HCEC 1CT (cell line): ENCODE measurements around the gene NPBWR2.
A peak's percentile ranks its signal among the peaks of the same experiment; 100 is the strongest.
"Not testable (repeated sequence)": the region's sequence is repeated elsewhere in the genome, so short reads cannot be mapped to it uniquely, and the experiment has no call there.

Experiments used
- DNase-seq: peaks from one replicate; pipeline ENCODE4 v3.0.0-alpha.2; 2017

The NPBWR2 gene

DNA sequence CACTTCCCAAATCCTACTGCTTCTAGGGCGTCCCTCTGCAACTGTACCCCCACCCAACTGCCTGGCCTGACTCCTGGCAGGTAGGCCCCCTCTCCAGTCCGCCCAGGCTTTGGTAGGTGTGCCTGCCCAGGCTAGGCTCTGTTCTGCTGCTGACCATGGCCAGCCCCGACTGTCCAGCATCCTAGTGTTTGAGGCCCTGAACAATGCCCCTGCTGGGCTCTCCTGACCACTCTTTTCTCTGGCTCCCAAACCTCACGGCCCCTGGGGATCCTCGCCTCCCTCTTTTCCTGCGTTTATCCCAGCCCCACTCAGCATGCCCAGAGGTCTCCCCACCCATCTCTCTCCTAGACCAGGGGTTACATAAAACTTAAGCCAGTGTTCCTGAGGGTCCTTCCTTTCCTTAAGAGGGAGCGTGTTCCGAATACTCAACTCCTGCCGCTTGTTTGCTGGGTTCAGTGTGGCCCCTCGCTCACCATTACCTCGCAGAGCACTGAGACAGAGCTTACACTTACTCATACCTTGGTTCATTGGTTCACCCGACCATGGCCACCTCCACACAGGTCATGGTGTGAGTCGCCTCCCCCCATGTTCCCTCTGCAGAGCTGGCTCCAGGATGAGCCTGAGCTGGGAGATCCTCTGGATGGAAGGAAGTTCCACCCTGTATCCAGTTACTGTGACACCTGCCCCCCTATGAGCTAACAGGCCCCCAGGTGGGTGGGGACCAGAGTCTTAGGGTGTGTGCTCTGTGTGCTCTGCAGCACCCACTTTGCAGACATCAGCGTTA is 35.8 kb upstream of the NPBWR2 start:
- no peak for DNase-seq

DNA sequence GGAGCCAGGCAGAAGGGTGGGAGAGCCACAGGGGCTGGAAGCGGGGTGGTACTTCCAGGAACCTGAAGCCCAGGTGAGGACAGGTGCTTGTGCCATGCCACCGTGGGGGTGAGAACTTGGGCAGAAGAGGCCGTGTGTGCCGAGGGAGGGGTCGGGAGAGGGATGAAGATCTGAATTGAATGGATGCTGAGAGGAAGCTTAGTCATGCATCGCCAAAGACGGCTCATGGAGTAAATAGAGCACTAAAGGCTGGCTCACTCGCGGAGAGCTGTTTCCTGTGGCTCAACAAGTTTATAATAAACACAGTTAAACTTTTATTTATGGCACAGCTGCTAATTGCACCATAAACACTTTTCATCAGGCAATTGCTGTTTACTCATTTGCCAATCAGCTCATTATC is 35.2 kb upstream of the NPBWR2 start:
- DNase-seq: no peak

- no peak for DNase-seq
Measured at GRCh38 chr20:64140956-64141355, 33.6 kb upstream of the NPBWR2 start.

GRCh38 chr20:64140061-64140931 is 32.9 kb upstream of the NPBWR2 start:
- no peak for DNase-seq

DNA sequence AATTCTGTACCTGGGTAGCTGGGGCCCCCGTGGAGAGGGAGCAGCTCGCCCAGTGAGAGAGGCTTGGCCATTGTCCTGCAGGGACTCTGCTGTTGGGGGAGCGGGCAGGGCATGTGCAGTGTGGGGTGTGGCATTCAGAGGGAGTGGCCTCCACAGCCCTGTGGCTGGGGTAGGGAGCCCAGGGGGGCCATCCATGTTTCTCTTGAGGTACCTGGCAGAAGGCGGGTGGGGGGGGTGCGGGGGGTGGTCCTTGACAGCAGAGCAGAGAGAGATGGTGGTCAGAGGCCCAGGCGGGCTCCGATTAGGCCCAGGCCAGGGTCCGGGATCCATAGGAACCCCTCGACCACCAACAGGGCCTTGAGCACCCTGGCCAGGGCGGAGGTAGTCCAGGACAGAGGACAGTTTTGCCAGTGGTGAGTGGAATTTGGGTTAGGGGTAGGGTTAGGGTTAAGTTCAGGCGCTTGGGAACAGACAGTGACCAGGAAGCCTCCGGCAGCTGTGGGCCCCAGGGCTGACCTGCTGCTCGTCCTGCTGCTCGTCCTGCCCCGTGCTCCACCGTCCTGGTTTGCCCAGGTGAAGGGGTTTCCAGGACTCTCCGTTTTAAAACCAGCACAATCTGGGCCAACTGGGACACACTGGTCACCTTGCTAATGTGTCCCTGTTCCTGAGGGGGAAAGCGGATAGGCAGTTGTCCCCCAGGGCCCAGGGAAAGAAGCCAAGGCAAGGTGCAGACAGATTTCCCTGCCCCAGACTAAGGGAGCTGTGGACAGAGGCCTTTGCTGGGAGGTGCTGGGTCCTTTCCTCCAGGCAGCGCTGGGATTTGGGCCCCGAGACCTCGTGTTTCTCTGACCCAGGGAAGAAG is 32.1 kb upstream of the NPBWR2 start:
- no peak for DNase-seq

- no peak for DNase-seq
Measured at GRCh38 chr20:64138276-64138815, 31.0 kb upstream of the NPBWR2 start.

DNA sequence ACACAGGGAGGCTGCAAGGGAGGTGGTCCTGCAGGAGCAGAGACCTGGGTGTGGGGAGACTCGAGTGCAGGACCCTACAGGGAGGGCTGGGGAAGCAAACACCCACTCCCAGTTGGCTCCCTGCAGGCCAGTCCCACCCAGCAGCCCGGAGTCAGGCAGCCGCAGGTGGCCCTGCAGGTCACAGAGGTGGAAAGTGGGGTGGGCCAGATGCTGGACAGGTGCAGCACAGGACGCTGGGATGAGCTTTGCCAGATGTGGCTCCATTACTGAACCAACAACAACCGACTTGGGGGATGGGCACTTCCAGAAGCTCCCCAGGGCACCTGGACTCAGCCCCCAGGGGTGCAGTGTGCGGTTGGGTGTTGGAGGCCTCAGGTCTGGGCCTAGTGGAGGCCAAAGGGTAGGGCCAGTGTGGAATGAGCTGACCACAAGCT is 30.2 kb upstream of the NPBWR2 start:
- DNase-seq: no peak

- DNase-seq: no peak
Measured at GRCh38 chr20:64136004-64136710, 28.8 kb upstream of the NPBWR2 start.

- not testable (repeated sequence) for DNase-seq
Measured at GRCh38 chr20:64134744-64135143, 27.4 kb upstream of the NPBWR2 start.

DNA sequence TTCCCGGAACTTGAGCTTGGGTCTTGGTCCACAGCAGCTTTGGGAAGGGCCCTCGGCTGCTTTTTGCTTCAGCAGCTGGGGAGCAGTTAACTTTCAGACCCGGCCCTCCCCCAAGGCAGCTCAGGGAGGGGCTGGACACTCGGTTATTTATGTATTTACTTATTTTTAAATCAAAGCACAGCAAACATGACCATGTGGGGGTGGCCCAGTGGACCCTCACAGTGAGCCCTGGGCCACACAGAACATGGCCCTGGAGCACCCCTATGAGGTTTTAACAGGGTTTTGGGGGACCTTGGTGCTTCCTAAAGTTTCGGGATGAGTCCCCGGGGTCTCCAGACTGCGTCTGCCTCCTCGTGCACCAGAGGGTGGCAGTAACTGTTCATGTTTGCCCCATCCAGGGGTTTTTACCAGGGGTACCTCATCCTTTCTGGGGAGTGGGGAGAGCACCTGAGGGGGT is 26.6 kb upstream of the NPBWR2 start:
- no peak for DNase-seq

DNA sequence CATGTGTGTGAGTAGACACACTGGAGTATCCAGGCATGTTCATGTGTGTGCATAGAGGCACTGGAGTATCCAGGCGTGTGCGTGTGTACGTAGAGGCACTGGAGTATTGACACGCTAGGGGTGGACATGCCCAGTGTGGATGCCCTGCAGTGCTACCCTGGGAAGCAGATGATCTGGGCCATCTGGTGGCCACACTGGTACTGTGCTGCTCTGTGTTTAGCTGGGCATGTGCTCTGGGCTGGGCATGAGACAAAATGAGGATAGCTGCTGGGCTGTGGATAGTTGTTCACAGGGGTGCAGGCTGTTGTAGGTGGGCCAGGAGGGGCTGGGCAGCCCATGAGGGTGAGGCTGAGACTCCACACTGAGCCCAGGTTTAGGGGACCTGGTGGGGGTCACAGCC is 24.0 kb upstream of the NPBWR2 start:
- peak; percentile 38 for DNase-seq

- no peak for DNase-seq
Measured at GRCh38 chr20:64130876-64131275, 23.5 kb upstream of the NPBWR2 start.

GRCh38 chr20:64130271-64130670 is 22.9 kb upstream of the NPBWR2 start:
- no peak for DNase-seq

DNA sequence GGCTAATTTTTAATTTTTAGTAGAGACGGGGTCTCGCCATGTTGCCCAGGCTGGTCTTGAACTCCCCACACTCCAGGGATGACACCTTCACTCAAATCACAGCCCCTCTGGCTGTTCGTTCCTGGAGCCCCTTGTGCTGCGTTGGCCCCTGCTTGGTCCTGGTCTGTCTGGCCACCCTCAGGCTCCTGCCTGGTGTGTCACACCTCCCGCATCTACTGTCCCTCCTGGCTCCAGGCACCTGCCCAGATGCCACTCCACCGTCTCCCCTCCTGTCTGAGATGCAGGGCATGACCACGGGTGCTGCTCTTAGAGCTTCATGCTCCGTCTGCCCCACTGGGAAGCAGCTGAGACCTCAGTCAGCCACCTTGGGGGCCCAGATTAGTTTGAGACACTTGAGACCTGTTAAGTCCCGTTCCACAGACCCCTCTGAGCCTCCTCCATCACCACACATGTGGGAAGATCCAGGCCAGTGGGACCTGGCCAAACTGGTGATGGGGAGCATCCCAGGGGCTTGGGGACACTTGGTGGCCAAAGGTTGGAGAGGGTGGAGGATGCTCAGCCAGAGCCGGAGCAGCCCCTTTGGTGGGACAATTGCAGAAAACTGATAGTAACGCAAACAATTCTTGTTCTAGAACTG is 21.9 kb upstream of the NPBWR2 start:
- DNase-seq: no peak

DNA sequence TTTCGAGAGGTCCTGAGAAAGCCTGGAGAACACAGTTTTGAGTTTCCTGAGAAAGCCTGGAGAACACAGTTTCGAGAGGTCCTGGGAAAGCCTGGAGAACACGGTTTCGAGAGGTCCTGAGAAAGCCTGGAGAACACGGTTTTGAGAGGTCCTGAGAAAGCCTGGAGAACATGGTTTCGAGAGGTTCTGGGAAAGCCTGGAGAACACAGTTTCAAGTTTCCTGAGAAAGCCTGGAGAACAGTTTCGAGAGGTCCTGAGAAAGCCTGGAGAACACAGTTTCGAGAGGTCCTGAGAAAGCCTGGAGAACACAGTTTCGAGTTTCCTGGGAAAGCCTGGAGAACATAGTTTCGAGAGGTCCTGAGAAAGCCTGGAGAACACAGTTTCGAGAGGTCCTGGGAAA is 16.2 kb upstream of the NPBWR2 start:
- DNase-seq: not testable (repeated sequence)

DNA sequence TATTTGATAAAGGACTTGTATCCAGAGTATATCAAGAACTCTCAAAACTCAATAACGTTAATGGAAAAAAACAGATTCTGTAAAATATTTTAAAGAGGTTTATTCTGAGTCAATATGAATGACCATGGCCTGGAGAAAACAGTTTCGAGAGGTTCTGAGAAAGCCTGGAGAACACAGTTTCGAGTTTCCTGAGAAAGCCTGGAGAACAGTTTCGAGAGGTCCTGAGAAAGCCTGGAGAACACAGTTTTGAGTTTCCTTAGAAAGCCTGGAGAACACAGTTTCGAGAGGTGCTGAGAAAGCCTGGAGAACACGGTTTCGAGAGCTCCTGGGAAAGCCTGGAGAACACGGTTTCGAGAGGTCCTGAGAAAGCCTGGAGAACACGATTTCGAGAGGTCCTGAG is 15.6 kb upstream of the NPBWR2 start:
- not testable (repeated sequence) for DNase-seq

DNA sequence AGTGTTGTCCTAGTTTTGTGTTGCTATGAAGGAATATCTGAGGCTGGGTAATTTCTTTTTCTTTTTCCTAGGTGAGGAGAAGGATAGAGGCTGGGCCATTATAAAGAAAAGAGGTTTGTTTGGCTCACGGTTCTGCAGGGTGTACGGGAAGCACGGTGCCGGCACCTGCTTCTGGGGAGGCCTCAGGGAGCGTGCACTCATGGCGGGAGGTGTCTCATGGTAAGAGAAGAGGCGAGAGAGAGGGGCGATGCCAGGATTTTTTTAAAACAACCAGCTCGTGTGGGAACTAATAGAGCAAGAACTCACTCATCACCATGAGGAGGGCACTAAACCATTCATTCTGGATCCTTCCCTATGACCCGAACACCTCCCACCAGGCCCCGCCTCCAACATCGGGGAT is 14.2 kb upstream of the NPBWR2 start:
- no peak for DNase-seq

- no peak for DNase-seq
Measured at GRCh38 chr20:64119681-64120341, 12.4 kb upstream of the NPBWR2 start.

GRCh38 chr20:64119301-64119680 is 11.9 kb upstream of the NPBWR2 start:
- DNase-seq: no peak

- DNase-seq: not testable (repeated sequence)
Measured at GRCh38 chr20:64117432-64117777, 10.0 kb upstream of the NPBWR2 start.
